ENCODE results near the gene C11orf54. TPM values are rescaled to one million over a fixed set of nuclear protein-coding genes. Genes with fewer than 3 reads are reported as not detected.
"Not testable (repeated sequence)": the region's sequence is repeated elsewhere in the genome, so short reads cannot be mapped to it uniquely, and the experiment has no call there.

Gene C11orf54
- total RNA-seq, 1 donor from 2014 or later: 47.5 TPM

GRCh38 chr11:93759123-93759522 lies 17.7 kb downstream of the C11orf54 start:
- H3K4me3 ChIP-seq (ENCODE audit: low read length in 3 of 3); H3K27ac ChIP-seq (ENCODE audit: low read depth, low read length); H3K27me3 ChIP-seq (ENCODE audit: control insufficient read depth in 3 of 3, insufficient read depth in 3 of 3, low read length in 3 of 3); H3K9me3 ChIP-seq (ENCODE audit: control insufficient read depth in 3 of 3, low read length in 3 of 3); H3K4me1 ChIP-seq (ENCODE audit: control insufficient read depth in 3 of 3, insufficient read depth in 3 of 3, low read length in 3 of 3); H3K9ac ChIP-seq (ENCODE audit: low read depth in 1 of 3, low read length in 3 of 3): not testable (repeated sequence)
- peaks cover 54 to 76% (median 59%) of the 10 kb centered on the region in 3 donors for H3K36me3 ChIP-seq (ENCODE audit: control insufficient read depth in 3 of 3, insufficient read depth in 3 of 3, low read length in 3 of 3)

GRCh38 chr11:93761910-93762309 lies 20.4 kb downstream of the C11orf54 start:
- Histone ChIP-seq H3K9ac (ENCODE audit: low read depth in 1 of 3, low read length in 3 of 3) (no peak overlapping the region), H3K27ac (ENCODE audit: low read depth, low read length) (no peak overlapping the region), H3K4me1 (ENCODE audit: control insufficient read depth in 3 of 3, insufficient read depth in 3 of 3, low read length in 3 of 3) (no peaks in the 10 kb centered on the region), H3K36me3 (ENCODE audit: control insufficient read depth in 3 of 3, insufficient read depth in 3 of 3, low read length in 3 of 3) (peaks cover 46 to 66% (median 50%) of the 10 kb centered on the region in 3 donors), H3K27me3 (ENCODE audit: control insufficient read depth in 3 of 3, insufficient read depth in 3 of 3, low read length in 3 of 3) (no peaks in the 10 kb centered on the region), H3K4me3 (ENCODE audit: low read length in 3 of 3) (no peak overlapping the region), H3K9me3 (ENCODE audit: control insufficient read depth in 3 of 3, low read length in 3 of 3) (no peaks in the 10 kb centered on the region)

- H3K36me3 ChIP-seq (ENCODE audit: control insufficient read depth in 3 of 3, insufficient read depth in 3 of 3, low read length in 3 of 3): peaks cover 22 to 42% (median 26%) of the 10 kb centered on the region in 3 donors
- H3K27ac ChIP-seq (ENCODE audit: low read depth, low read length): no peak overlapping the region
- H3K4me3 ChIP-seq (ENCODE audit: low read length in 3 of 3): no peak overlapping the region
- H3K9ac ChIP-seq (ENCODE audit: low read depth in 1 of 3, low read length in 3 of 3): no peak overlapping the region
- H3K4me1 ChIP-seq (ENCODE audit: control insufficient read depth in 3 of 3, insufficient read depth in 3 of 3, low read length in 3 of 3): no peaks in the 10 kb centered on the region
- H3K9me3 ChIP-seq (ENCODE audit: control insufficient read depth in 3 of 3, low read length in 3 of 3): no peaks in the 10 kb centered on the region
- no peaks in the 10 kb centered on the region for H3K27me3 ChIP-seq (ENCODE audit: control insufficient read depth in 3 of 3, insufficient read depth in 3 of 3, low read length in 3 of 3)
Measured at GRCh38 chr11:93765551-93765950, 24.1 kb downstream of the C11orf54 start.

GRCh38 chr11:93766504-93766903 lies 25.0 kb downstream of the C11orf54 start:
- Histone ChIP-seq H3K27me3 (ENCODE audit: control insufficient read depth in 3 of 3, insufficient read depth in 3 of 3, low read length in 3 of 3) (no peaks in the 10 kb centered on the region), H3K36me3 (ENCODE audit: control insufficient read depth in 3 of 3, insufficient read depth in 3 of 3, low read length in 3 of 3) (peaks cover 15 to 33% (median 20%) of the 10 kb centered on the region in 3 donors), H3K9me3 (ENCODE audit: control insufficient read depth in 3 of 3, low read length in 3 of 3) (no peaks in the 10 kb centered on the region), H3K4me3 (ENCODE audit: low read length in 3 of 3) (no peak overlapping the region), H3K27ac (ENCODE audit: low read depth, low read length) (no peak overlapping the region), H3K4me1 (ENCODE audit: control insufficient read depth in 3 of 3, insufficient read depth in 3 of 3, low read length in 3 of 3) (no peaks in the 10 kb centered on the region), H3K9ac (ENCODE audit: low read depth in 1 of 3, low read length in 3 of 3) (no peak overlapping the region)

GRCh38 chr11:93767018-93767417 lies 25.5 kb downstream of the C11orf54 start:
- H3K27me3 ChIP-seq (ENCODE audit: control insufficient read depth in 3 of 3, insufficient read depth in 3 of 3, low read length in 3 of 3): no peaks in the 10 kb centered on the region
- H3K4me3 ChIP-seq (ENCODE audit: low read length in 3 of 3): no peak overlapping the region
- H3K9ac ChIP-seq (ENCODE audit: low read depth in 1 of 3, low read length in 3 of 3): no peak overlapping the region
- H3K36me3 ChIP-seq (ENCODE audit: control insufficient read depth in 3 of 3, insufficient read depth in 3 of 3, low read length in 3 of 3): peaks cover 15 to 29% (median 20%) of the 10 kb centered on the region in 3 donors
- no peaks in the 10 kb centered on the region for H3K9me3 ChIP-seq (ENCODE audit: control insufficient read depth in 3 of 3, low read length in 3 of 3)
- H3K27ac ChIP-seq (ENCODE audit: low read depth, low read length): no peak overlapping the region
- H3K4me1 ChIP-seq (ENCODE audit: control insufficient read depth in 3 of 3, insufficient read depth in 3 of 3, low read length in 3 of 3): no peaks in the 10 kb centered on the region

- H3K9me3 ChIP-seq (ENCODE audit: control insufficient read depth in 3 of 3, low read length in 3 of 3): no peaks in the 10 kb centered on the region
- H3K4me3 ChIP-seq (ENCODE audit: low read length in 3 of 3): no peak overlapping the region
- no peak overlapping the region for H3K9ac ChIP-seq (ENCODE audit: low read depth in 1 of 3, low read length in 3 of 3)
- no peak overlapping the region for H3K27ac ChIP-seq (ENCODE audit: low read depth, low read length)
- H3K36me3 ChIP-seq (ENCODE audit: control insufficient read depth in 3 of 3, insufficient read depth in 3 of 3, low read length in 3 of 3): peaks cover 2 to 11% (median 5%) of the 10 kb centered on the region in 3 donors
- H3K4me1 ChIP-seq (ENCODE audit: control insufficient read depth in 3 of 3, insufficient read depth in 3 of 3, low read length in 3 of 3): no peaks in the 10 kb centered on the region
- H3K27me3 ChIP-seq (ENCODE audit: control insufficient read depth in 3 of 3, insufficient read depth in 3 of 3, low read length in 3 of 3): no peaks in the 10 kb centered on the region
Measured at GRCh38 chr11:93770160-93770559, 28.7 kb downstream of the C11orf54 start.

- Histone ChIP-seq H3K9ac (ENCODE audit: low read depth in 1 of 3, low read length in 3 of 3) (no peak overlapping the region), H3K36me3 (ENCODE audit: control insufficient read depth in 3 of 3, insufficient read depth in 3 of 3, low read length in 3 of 3) (peaks cover 0 to 3% (median under 1%) of the 10 kb centered on the region in 3 donors), H3K27me3 (ENCODE audit: control insufficient read depth in 3 of 3, insufficient read depth in 3 of 3, low read length in 3 of 3) (no peaks in the 10 kb centered on the region), H3K9me3 (ENCODE audit: control insufficient read depth in 3 of 3, low read length in 3 of 3) (no peaks in the 10 kb centered on the region), H3K27ac (ENCODE audit: low read depth, low read length) (no peak overlapping the region), H3K4me3 (ENCODE audit: low read length in 3 of 3) (no peak overlapping the region), H3K4me1 (ENCODE audit: control insufficient read depth in 3 of 3, insufficient read depth in 3 of 3, low read length in 3 of 3) (no peaks in the 10 kb centered on the region)
Measured at GRCh38 chr11:93772123-93772522, 30.7 kb downstream of the C11orf54 start.

GRCh38 chr11:93773045-93773477 lies 31.6 kb downstream of the C11orf54 start:
- H3K27me3 ChIP-seq (ENCODE audit: control insufficient read depth in 3 of 3, insufficient read depth in 3 of 3, low read length in 3 of 3): no peaks in the 10 kb centered on the region
- H3K36me3 ChIP-seq (ENCODE audit: control insufficient read depth in 3 of 3, insufficient read depth in 3 of 3, low read length in 3 of 3): peaks cover 0 to 3% (median 0%) of the 10 kb centered on the region in 3 donors
- no peaks in the 10 kb centered on the region for H3K9me3 ChIP-seq (ENCODE audit: control insufficient read depth in 3 of 3, low read length in 3 of 3)
- H3K27ac ChIP-seq (ENCODE audit: low read depth, low read length): no peak overlapping the region
- H3K9ac ChIP-seq (ENCODE audit: low read depth in 1 of 3, low read length in 3 of 3): no peak overlapping the region
- no peaks in the 10 kb centered on the region for H3K4me1 ChIP-seq (ENCODE audit: control insufficient read depth in 3 of 3, insufficient read depth in 3 of 3, low read length in 3 of 3)
- no peak overlapping the region for H3K4me3 ChIP-seq (ENCODE audit: low read length in 3 of 3)

- no peaks in the 10 kb centered on the region for H3K27me3 ChIP-seq (ENCODE audit: control insufficient read depth in 3 of 3, insufficient read depth in 3 of 3, low read length in 3 of 3)
- no peak overlapping the region for H3K27ac ChIP-seq (ENCODE audit: low read depth, low read length)
- no peak overlapping the region for H3K4me3 ChIP-seq (ENCODE audit: low read length in 3 of 3)
- no peaks in the 10 kb centered on the region for H3K4me1 ChIP-seq (ENCODE audit: control insufficient read depth in 3 of 3, insufficient read depth in 3 of 3, low read length in 3 of 3)
- no peaks in the 10 kb centered on the region for H3K9me3 ChIP-seq (ENCODE audit: control insufficient read depth in 3 of 3, low read length in 3 of 3)
- peaks cover 0 to 3% (median 0%) of the 10 kb centered on the region in 3 donors for H3K36me3 ChIP-seq (ENCODE audit: control insufficient read depth in 3 of 3, insufficient read depth in 3 of 3, low read length in 3 of 3)
- no peak overlapping the region for H3K9ac ChIP-seq (ENCODE audit: low read depth in 1 of 3, low read length in 3 of 3)
Measured at GRCh38 chr11:93773601-93774200, 32.2 kb downstream of the C11orf54 start.

- H3K27me3 ChIP-seq (ENCODE audit: control insufficient read depth in 3 of 3, insufficient read depth in 3 of 3, low read length in 3 of 3); H3K4me1 ChIP-seq (ENCODE audit: control insufficient read depth in 3 of 3, insufficient read depth in 3 of 3, low read length in 3 of 3); H3K27ac ChIP-seq (ENCODE audit: low read depth, low read length); H3K9me3 ChIP-seq (ENCODE audit: control insufficient read depth in 3 of 3, low read length in 3 of 3); H3K9ac ChIP-seq (ENCODE audit: low read depth in 1 of 3, low read length in 3 of 3); H3K36me3 ChIP-seq (ENCODE audit: control insufficient read depth in 3 of 3, insufficient read depth in 3 of 3, low read length in 3 of 3); H3K4me3 ChIP-seq (ENCODE audit: low read length in 3 of 3): not testable (repeated sequence)
Measured at GRCh38 chr11:93774560-93774959, 33.1 kb downstream of the C11orf54 start.
